ENCODE measurements around the gene C1orf141.

DNA sequence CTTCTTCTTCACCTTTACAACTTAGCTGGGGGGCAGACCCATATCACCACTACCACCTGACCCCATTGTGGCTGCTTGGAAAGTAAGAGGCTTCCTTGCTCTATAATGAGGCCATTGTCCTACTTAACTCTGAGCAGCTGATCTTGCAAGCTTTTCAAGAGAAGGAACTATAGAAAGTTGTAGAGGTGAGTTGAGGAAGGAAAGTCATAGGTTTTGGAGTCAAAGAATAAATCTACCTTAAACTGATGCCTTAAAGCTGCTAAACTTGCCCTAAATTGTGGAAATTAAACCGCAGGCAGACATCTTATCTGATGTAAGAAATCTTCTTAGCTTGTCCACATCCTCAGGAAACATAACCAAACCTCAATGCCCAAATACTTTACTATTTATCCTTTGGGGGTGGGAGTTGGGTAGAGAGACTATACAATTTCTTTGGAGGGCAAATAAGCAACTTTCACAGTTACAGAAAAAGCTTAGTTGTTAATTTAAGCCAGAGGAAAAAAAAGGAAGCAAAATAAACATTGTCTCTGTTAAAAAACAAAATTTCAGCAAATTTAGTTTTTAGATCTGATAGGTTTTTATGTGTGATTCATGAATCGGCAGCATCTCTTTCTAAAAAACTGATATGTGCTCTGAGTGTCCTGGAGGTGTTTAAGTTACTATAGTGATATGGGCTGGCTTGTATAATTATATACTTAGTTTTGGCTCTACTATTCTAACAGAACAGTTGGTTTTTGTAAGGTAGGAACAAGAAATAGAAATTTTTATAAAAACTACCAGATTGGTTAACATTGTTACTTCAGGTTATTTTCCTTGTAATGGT, 36.2 kb upstream of the C1orf141 start:
- no peak for TF ChIP-seq MYC (IDR thresholded peaks at IDR 0.05; ENCODE audit: low read depth, low read length)
- TF ChIP-seq CTCF (IDR thresholded peaks at IDR 0.05; ENCODE audit: extremely low read depth in 1 of 2, insufficient read depth in 1 of 2, low read depth in 1 of 2, low read length in 2 of 2) = no peak

Data from endothelial cell of umbilical vein (primary cell).